OCI-LY1 (cell line): ENCODE results near the gene SEMA3C.

ENCODE experiments used
- CTCF ChIP-seq: fragments of 200-600 bp; sonication (generic), shearing (Covaris generic); IDR thresholded peaks from 2 replicates; pipeline ENCODE4 v1.5.1; 2017; ENCODE audit warnings: mild to moderate bottlenecking, antibody characterized with exemption, low read length, moderate library complexity, mixed read lengths
- EZH2 ChIP-seq: fragments of 200-600 bp; sonication (generic), shearing (Covaris generic); IDR thresholded peaks from 2 replicates; pipeline ENCODE4 v1.8.0; 2017; ENCODE audit warnings: borderline replicate concordance, mixed run types, mild to moderate bottlenecking, antibody characterized with exemption, low read length, moderate library complexity, mixed read lengths

DNA sequence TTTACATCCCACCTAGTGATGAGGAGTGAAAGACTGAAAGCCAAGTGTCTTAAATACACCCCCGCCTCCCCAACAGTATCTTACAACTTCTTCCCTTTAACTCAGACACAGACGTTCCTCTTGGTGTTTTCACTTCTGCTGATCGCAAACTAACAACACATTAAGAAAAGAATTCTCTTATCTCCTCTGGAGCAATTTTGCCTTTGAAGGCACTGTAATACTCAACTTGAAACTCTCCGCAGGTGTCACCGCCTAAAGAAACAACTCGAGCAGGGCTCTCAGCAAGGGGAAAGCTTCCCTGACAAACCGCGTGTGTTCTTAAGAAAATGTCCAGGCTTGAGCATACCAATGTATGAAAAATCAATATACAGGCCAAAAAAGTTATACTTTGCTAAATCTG lies 452 bp downstream of the SEMA3C start:
- no peak for TF ChIP-seq CTCF
- no peak for TF ChIP-seq EZH2
